Measurements from ENCODE around the gene CACNG5. TPM values are rescaled to one million over a fixed set of nuclear protein-coding genes. Genes with fewer than 3 reads are reported as not detected.

The CACNG5 gene
- total RNA-seq, 2 donors from 2014 or later: 1.8 TPM; not detected in 1

DNA sequence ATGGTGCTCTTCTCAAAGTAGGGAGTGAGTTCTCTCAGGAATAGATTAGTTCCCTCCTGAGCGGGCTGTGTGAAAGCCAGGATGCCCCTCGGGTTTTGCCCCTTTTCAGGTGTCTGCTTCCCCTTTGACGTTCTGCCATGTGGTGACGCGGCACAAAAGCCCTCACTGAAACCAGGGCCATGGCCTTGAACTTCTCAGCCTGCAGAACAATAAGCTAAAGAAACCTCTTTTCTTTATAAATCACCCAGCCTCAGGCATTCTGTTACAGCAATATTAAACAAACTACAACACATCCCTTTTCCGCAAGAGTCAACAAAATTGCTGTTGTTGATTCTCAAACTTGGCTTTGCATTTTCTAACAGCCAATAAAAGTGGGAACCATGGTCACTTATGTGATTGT, 15.5 kb upstream of the CACNG5 start:
- Mint-ChIP-seq H3K27ac (no peak overlapping the region), H3K36me3 (ENCODE audit: low read depth) (no peaks in the 10 kb centered on the region), H3K4me3 (no peak overlapping the region), H3K27me3 (ENCODE audit: insufficient read depth) (peaks cover 2% of the 10 kb centered on the region), H3K9me3 (peaks cover 17% of the 10 kb centered on the region), H3K4me1 (no peaks in the 10 kb centered on the region)
- DNase-seq: no peak
- no peaks in the 10 kb centered on the region for H3K36me3 ChIP-seq (ENCODE audit: control insufficient read depth, insufficient read depth, low read length)
- 94% methylated on average over 5 to 6 of the region's 6 CpGs for WGBS, 2 experiments (ENCODE audit: insufficient coverage in 1 of 2, insufficient read length in 1 of 2)
- peaks cover 12% of the 10 kb centered on the region for H3K9me3 ChIP-seq (ENCODE audit: control insufficient read depth, low read length)
- TF ChIP-seq, protein P1, sequence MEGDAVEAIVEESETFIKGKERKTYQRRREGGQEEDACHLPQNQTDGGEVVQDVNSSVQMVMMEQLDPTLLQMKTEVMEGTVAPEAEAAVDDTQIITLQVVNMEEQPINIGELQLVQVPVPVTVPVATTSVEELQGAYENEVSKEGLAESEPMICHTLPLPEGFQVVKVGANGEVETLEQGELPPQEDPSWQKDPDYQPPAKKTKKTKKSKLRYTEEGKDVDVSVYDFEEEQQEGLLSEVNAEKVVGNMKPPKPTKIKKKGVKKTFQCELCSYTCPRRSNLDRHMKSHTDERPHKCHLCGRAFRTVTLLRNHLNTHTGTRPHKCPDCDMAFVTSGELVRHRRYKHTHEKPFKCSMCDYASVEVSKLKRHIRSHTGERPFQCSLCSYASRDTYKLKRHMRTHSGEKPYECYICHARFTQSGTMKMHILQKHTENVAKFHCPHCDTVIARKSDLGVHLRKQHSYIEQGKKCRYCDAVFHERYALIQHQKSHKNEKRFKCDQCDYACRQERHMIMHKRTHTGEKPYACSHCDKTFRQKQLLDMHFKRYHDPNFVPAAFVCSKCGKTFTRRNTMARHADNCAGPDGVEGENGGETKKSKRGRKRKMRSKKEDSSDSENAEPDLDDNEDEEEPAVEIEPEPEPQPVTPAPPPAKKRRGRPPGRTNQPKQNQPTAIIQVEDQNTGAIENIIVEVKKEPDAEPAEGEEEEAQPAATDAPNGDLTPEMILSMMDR (conservative IDR thresholded peaks at IDR 0.05): no peak
- H3K27ac ChIP-seq (ENCODE audit: low read depth, low read length): no peak overlapping the region
- no peak overlapping the region for H3K9ac ChIP-seq (ENCODE audit: extremely low read depth, low read length, poor library complexity, severe bottlenecking)
- no peaks in the 10 kb centered on the region for H3K27me3 ChIP-seq (ENCODE audit: control insufficient read depth, insufficient read depth, low read length, poor library complexity, severe bottlenecking)
- H3K4me1 ChIP-seq (ENCODE audit: control insufficient read depth, insufficient read depth, low read length): no peaks in the 10 kb centered on the region
- H3K4me3 ChIP-seq (ENCODE audit: low read length): no peak overlapping the region

DNA sequence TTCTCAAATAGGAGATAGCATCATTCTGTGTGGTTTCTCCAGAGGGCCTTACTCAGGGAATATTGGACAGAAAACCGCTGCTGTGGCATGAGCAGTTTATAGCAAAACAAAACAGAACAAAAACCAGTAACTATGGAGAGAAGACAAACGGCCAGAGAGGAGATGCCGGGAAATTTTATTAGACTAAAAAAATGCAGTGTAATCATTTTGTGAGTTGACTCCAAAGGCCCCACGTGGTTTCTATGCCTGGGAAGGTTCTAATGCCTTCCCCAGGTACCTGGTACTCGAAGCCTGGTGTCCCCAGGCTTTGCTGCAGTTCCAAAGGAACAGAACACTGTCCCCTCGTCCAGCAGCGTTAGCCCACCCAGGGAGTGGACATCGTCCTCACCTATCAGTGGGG, 12.9 kb upstream of the CACNG5 start:
- no peak for DNase-seq
- Histone ChIP-seq H3K9me3 (ENCODE audit: control insufficient read depth, low read length) (peaks cover 12% of the 10 kb centered on the region), H3K36me3 (ENCODE audit: control insufficient read depth, insufficient read depth, low read length) (no peaks in the 10 kb centered on the region), H3K4me3 (ENCODE audit: low read length) (no peak overlapping the region), H3K27me3 (ENCODE audit: control insufficient read depth, insufficient read depth, low read length, poor library complexity, severe bottlenecking) (no peaks in the 10 kb centered on the region), H3K9ac (ENCODE audit: extremely low read depth, low read length, poor library complexity, severe bottlenecking) (no peak overlapping the region), H3K4me1 (ENCODE audit: control insufficient read depth, insufficient read depth, low read length) (no peaks in the 10 kb centered on the region), H3K27ac (ENCODE audit: low read depth, low read length) (no peak overlapping the region)
- Mint-ChIP-seq H3K9me3 (peaks cover 15% of the 10 kb centered on the region), H3K36me3 (ENCODE audit: low read depth) (no peaks in the 10 kb centered on the region), H3K27me3 (ENCODE audit: insufficient read depth) (peaks cover 2% of the 10 kb centered on the region), H3K27ac (no peak overlapping the region), H3K4me1 (no peaks in the 10 kb centered on the region), H3K4me3 (no peak overlapping the region)
- TF ChIP-seq, protein P1 (conservative IDR thresholded peaks at IDR 0.05): no peak
- WGBS, 2 experiments (ENCODE audit: insufficient coverage in 1 of 2, insufficient read length in 1 of 2): 76 to 86% methylated on average over 5 to 6 of the region's 8 CpGs

DNA sequence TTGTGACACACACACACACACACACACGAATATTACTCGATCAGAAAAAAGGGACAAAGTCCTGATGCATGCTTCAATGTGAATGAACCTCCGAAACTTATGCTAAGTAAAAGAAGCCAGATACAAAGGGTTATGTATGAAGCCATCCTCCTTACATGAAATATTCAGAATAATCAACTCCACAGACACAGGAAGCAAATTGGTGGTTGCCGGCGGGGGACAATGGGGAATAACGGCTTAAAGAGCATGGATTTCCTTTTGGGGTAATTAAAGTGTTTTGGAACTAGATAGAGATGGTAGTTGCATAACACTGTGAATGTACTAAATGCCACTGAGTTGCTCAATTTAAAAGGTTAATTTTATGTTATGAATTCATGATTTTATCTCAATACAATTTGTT, 8.1 kb upstream of the CACNG5 start:
- Mint-ChIP-seq H3K27me3 (ENCODE audit: insufficient read depth) (peaks cover 6% of the 10 kb centered on the region), H3K4me3 (no peak overlapping the region), H3K4me1 (peaks cover 12% of the 10 kb centered on the region), H3K27ac (no peak overlapping the region), H3K36me3 (ENCODE audit: low read depth) (no peaks in the 10 kb centered on the region), H3K9me3 (no peaks in the 10 kb centered on the region)
- no peak overlapping the region for H3K4me3 ChIP-seq (ENCODE audit: low read length)
- WGBS, 2 experiments (ENCODE audit: insufficient coverage in 1 of 2, insufficient read length in 1 of 2): 88 to 94% methylated on average over 3 to 6 of the region's 6 CpGs
- no peak for DNase-seq
- TF ChIP-seq, protein P1 (conservative IDR thresholded peaks at IDR 0.05): no peak
- H3K9me3 ChIP-seq (ENCODE audit: control insufficient read depth, low read length): no peaks in the 10 kb centered on the region
- H3K27me3 ChIP-seq (ENCODE audit: control insufficient read depth, insufficient read depth, low read length, poor library complexity, severe bottlenecking): peaks cover under 1% of the 10 kb centered on the region
- H3K36me3 ChIP-seq (ENCODE audit: control insufficient read depth, insufficient read depth, low read length): no peaks in the 10 kb centered on the region
- no peak overlapping the region for H3K9ac ChIP-seq (ENCODE audit: extremely low read depth, low read length, poor library complexity, severe bottlenecking)
- H3K4me1 ChIP-seq (ENCODE audit: control insufficient read depth, insufficient read depth, low read length): peaks cover 9% of the 10 kb centered on the region
- H3K27ac ChIP-seq (ENCODE audit: low read depth, low read length): no peak overlapping the region
